Measurements from ENCODE around the gene ZCCHC17.

ZCCHC17 gene

GRCh38 chr1:31354283-31354682, 57.5 kb downstream of the ZCCHC17 start:
- Histone ChIP-seq H3K36me3 (peaks cover 71 to 100% (median 90%) of the 10 kb centered on the region in 11 experiments), H3K4me2 (no peak overlapping the region), H3K9me3 (replicated peaks in 1 of 11) (no peaks in the 10 kb centered on the region), H3K27me3 (no peaks in the 10 kb centered on the region), H3K27ac (no peak overlapping the region), H3K9ac (no peak overlapping the region), H3K4me1 (no peaks in the 10 kb centered on the region), H4K20me1 (no peaks in the 10 kb centered on the region), H3K4me3 (no peak overlapping the region)
- TF ChIP-seq Cebpa-rat (IDR thresholded peaks at IDR 0.05): no peak

- H3K27me3 ChIP-seq: no peaks in the 10 kb centered on the region
- H3K4me2 ChIP-seq: no peak overlapping the region
- no peak overlapping the region for H3K9ac ChIP-seq
- no peak overlapping the region for H3K27ac ChIP-seq
- H3K4me1 ChIP-seq: no peaks in the 10 kb centered on the region
- no peaks in the 10 kb centered on the region for H4K20me1 ChIP-seq
- no peaks in the 10 kb centered on the region for H3K9me3 ChIP-seq (replicated peaks in 1 of 11)
- no peak overlapping the region for H3K4me3 ChIP-seq
- H3K36me3 ChIP-seq: peaks cover 71 to 100% (median 88%) of the 10 kb centered on the region in 11 experiments
- TF ChIP-seq Cebpa-rat (IDR thresholded peaks at IDR 0.05): no peak
Measured at GRCh38 chr1:31356427-31356826, 59.6 kb downstream of the ZCCHC17 start.

- Histone ChIP-seq H3K36me3 (peaks cover 69 to 100% (median 81%) of the 10 kb centered on the region in 11 experiments), H3K4me3 (no peak overlapping the region), H3K27ac (no peak overlapping the region), H3K9me3 (replicated peaks in 1 of 11) (no peaks in the 10 kb centered on the region), H3K27me3 (no peaks in the 10 kb centered on the region), H3K9ac (no peak overlapping the region), H4K20me1 (no peaks in the 10 kb centered on the region), H3K4me2 (no peak overlapping the region), H3K4me1 (peaks cover 0 to 11% (median 6%) of the 10 kb centered on the region in 10 experiments; a peak in 9 of 20 replicates)
- no peak for TF ChIP-seq Cebpa-rat (IDR thresholded peaks at IDR 0.05)
Measured at GRCh38 chr1:31361607-31362006, 64.8 kb downstream of the ZCCHC17 start.

GRCh38 chr1:31362032-31362431, 65.2 kb downstream of the ZCCHC17 start:
- Histone ChIP-seq H3K9me3 (replicated peaks in 1 of 11) (no peaks in the 10 kb centered on the region), H3K9ac (no peak overlapping the region), H3K4me1 (peaks cover 0 to 11% (median 6%) of the 10 kb centered on the region in 10 experiments; a peak in 9 of 20 replicates), H3K4me2 (no peak overlapping the region), H4K20me1 (no peaks in the 10 kb centered on the region), H3K27ac (no peak overlapping the region), H3K4me3 (no peak overlapping the region), H3K36me3 (peaks cover 69 to 100% (median 81%) of the 10 kb centered on the region in 11 experiments), H3K27me3 (no peaks in the 10 kb centered on the region)
- no peak for TF ChIP-seq Cebpa-rat (IDR thresholded peaks at IDR 0.05)

- H3K9me3 ChIP-seq (replicated peaks in 1 of 11): no peaks in the 10 kb centered on the region
- peaks cover 52 to 92% (median 68%) of the 10 kb centered on the region in 11 experiments for H3K36me3 ChIP-seq
- no peaks in the 10 kb centered on the region for H3K27me3 ChIP-seq
- no peaks in the 10 kb centered on the region for H4K20me1 ChIP-seq
- peaks cover 0 to 11% (median 7%) of the 10 kb centered on the region in 10 experiments; a peak in 10 of 20 replicates for H3K4me1 ChIP-seq
- H3K9ac ChIP-seq: no peak overlapping the region
- H3K4me2 ChIP-seq: peak overlapping the region in 2 of 11 experiments; percentile 6 to 17; a peak in 2 of 22 replicates
- no peak for TF ChIP-seq Cebpa-rat (IDR thresholded peaks at IDR 0.05)
- H3K4me3 ChIP-seq: no peak overlapping the region
- no peak overlapping the region for H3K27ac ChIP-seq
Measured at GRCh38 chr1:31364561-31365250, 67.9 kb downstream of the ZCCHC17 start.

- H4K20me1 ChIP-seq: peaks cover 0 to 9% (median 0%) of the 10 kb centered on the region in 11 experiments; a peak in 1 of 22 replicates
- no peaks in the 10 kb centered on the region for H3K9me3 ChIP-seq (replicated peaks in 1 of 11)
- H3K27me3 ChIP-seq: no peaks in the 10 kb centered on the region
- H3K4me2 ChIP-seq: no peak overlapping the region
- peaks cover 36 to 71% (median 51%) of the 10 kb centered on the region in 11 experiments for H3K36me3 ChIP-seq
- H3K27ac ChIP-seq: no peak overlapping the region
- H3K4me1 ChIP-seq: peaks cover 0 to 24% (median 9%) of the 10 kb centered on the region in 10 experiments; a peak in 16 of 20 replicates
- no peak for TF ChIP-seq Cebpa-rat (IDR thresholded peaks at IDR 0.05)
- no peak overlapping the region for H3K4me3 ChIP-seq
- H3K9ac ChIP-seq: no peak overlapping the region
Measured at GRCh38 chr1:31366796-31367195, 70.0 kb downstream of the ZCCHC17 start.

- Histone ChIP-seq H3K4me2 (no peak overlapping the region), H3K27ac (no peak overlapping the region), H4K20me1 (peaks cover 0 to 18% (median 0%) of the 10 kb centered on the region in 11 experiments; a peak in 2 of 22 replicates), H3K9ac (no peak overlapping the region), H3K4me3 (no peak overlapping the region), H3K9me3 (replicated peaks in 1 of 11) (no peaks in the 10 kb centered on the region), H3K4me1 (peaks cover 16 to 39% (median 27%) of the 10 kb centered on the region in 10 experiments), H3K36me3 (peaks cover 29 to 52% (median 45%) of the 10 kb centered on the region in 11 experiments), H3K27me3 (peaks cover 0 to 10% (median 0%) of the 10 kb centered on the region in 11 experiments; a peak in 4 of 22 replicates)
- no peak for TF ChIP-seq Cebpa-rat (IDR thresholded peaks at IDR 0.05)
Measured at GRCh38 chr1:31368611-31369107, 71.8 kb downstream of the ZCCHC17 start.

- Histone ChIP-seq H4K20me1 (peaks cover 0 to 18% (median 0%) of the 10 kb centered on the region in 11 experiments; a peak in 2 of 22 replicates), H3K36me3 (peaks cover 16 to 38% (median 32%) of the 10 kb centered on the region in 11 experiments), H3K27me3 (peaks cover 0 to 10% (median 0%) of the 10 kb centered on the region in 11 experiments; a peak in 4 of 22 replicates), H3K9ac (no peak overlapping the region), H3K4me2 (no peak overlapping the region; a peak in 1 of 22 replicates), H3K27ac (no peak overlapping the region), H3K9me3 (replicated peaks in 1 of 11) (no peaks in the 10 kb centered on the region), H3K4me1 (peaks cover 18 to 44% (median 22%) of the 10 kb centered on the region in 10 experiments), H3K4me3 (no peak overlapping the region)
- no peak for TF ChIP-seq Cebpa-rat (IDR thresholded peaks at IDR 0.05)
Measured at GRCh38 chr1:31370021-31370420, 73.2 kb downstream of the ZCCHC17 start.

- H3K27ac ChIP-seq: no peak overlapping the region
- no peaks in the 10 kb centered on the region for H3K9me3 ChIP-seq (replicated peaks in 1 of 11)
- H3K9ac ChIP-seq: no peak overlapping the region
- H4K20me1 ChIP-seq: peaks cover 0 to 18% (median 0%) of the 10 kb centered on the region in 11 experiments; a peak in 2 of 22 replicates
- peak overlapping the region in 2 of 11 experiments; percentile 93 to 95; a peak in 5 of 22 replicates for H3K4me2 ChIP-seq
- H3K27me3 ChIP-seq: peaks cover 0 to 10% (median 0%) of the 10 kb centered on the region in 11 experiments; a peak in 4 of 22 replicates
- H3K4me1 ChIP-seq: peaks cover 18 to 44% (median 22%) of the 10 kb centered on the region in 10 experiments
- no peak for TF ChIP-seq Cebpa-rat (IDR thresholded peaks at IDR 0.05)
- H3K4me3 ChIP-seq: no peak overlapping the region
- H3K36me3 ChIP-seq: peaks cover 10 to 33% (median 26%) of the 10 kb centered on the region in 11 experiments; a peak in 21 of 22 replicates
Measured at GRCh38 chr1:31370565-31370964, 73.7 kb downstream of the ZCCHC17 start.

Measured in BLaER1 treated with 17β-estradiol and CSF1 and Interleukin-3, amounts not matched to agents 10 nM and 100 nM (cell line).